Fibroblast of lung (primary cell): ENCODE results near the gene CDA.

ENCODE experiments used
- CTCF ChIP-seq, 2 donors: IDR thresholded peaks in 1 of 2; conservative IDR thresholded peaks in 1 of 2; 1 replicate in 1 of 2; 2 replicates in 1 of 2; pipeline ENCODE4 v1.5.1; 2011 to 2012; ENCODE audit warnings: low read length in 2 of 2, control low read depth in 1 of 2, inconsistent platforms in 1 of 2, low read depth in 1 of 2, mild to moderate bottlenecking in 1 of 2
- EZH2 ChIP-seq: IDR thresholded peaks from 2 replicates; pipeline ENCODE4 v1.5.1; 2012; ENCODE audit warnings: low read length, control low read depth, mild to moderate bottlenecking; ENCODE audit errors: missing control alignments

- TF ChIP-seq EZH2 (no peak), CTCF (conservative IDR thresholded peaks at IDR 0.05 in 1 of 2, IDR thresholded peaks at IDR 0.05 in 1 of 2; ENCODE audit: low read depth in 1 of 2, low read length in 2 of 2) (no peak)
Observed at GRCh38 chr1:20604678-20605077, 15.8 kb downstream of the CDA start.
